ENCODE measurements around the gene S1PR5.
"Not testable (repeated sequence)": the region's sequence is repeated elsewhere in the genome, so short reads cannot be mapped to it uniquely, and the experiment has no call there.

Gene S1PR5

GRCh38 chr19:10544753-10545251, 27.6 kb upstream of the S1PR5 start:
- TF ChIP-seq CTCF (conservative IDR thresholded peaks at IDR 0.05; ENCODE audit: control insufficient read depth, insufficient read depth, low read depth, low read length): no peak

GRCh38 chr19:10544242-10544752, 27.1 kb upstream of the S1PR5 start:
- no peak for DNase-seq (ENCODE audit: low read depth)
- no peak for TF ChIP-seq CTCF (conservative IDR thresholded peaks at IDR 0.05; ENCODE audit: control insufficient read depth, insufficient read depth, low read depth, low read length)
- peak overlapping the region; percentile 74 for H3K4me3 ChIP-seq (ENCODE audit: control insufficient read depth, low read depth, low read length)

More at GRCh38 chr19:10544753-10545251, 27.6 kb upstream of the S1PR5 start:
- H3K4me3 ChIP-seq (ENCODE audit: control insufficient read depth, low read depth, low read length): peak overlapping the region; percentile 74
- DNase-seq (ENCODE audit: low read depth): no peak

GRCh38 chr19:10543420-10544241, 26.4 kb upstream of the S1PR5 start, which contains the start of gene ATG4D:
Gene ATG4D (plus strand): TSS chr19:10543904. CDS start chr19:10544091, 187 bp downstream.
- TF ChIP-seq CTCF (conservative IDR thresholded peaks at IDR 0.05; ENCODE audit: control insufficient read depth, insufficient read depth, low read depth, low read length): no peak
- peak; percentile 51 for DNase-seq (ENCODE audit: low read depth)
- H3K4me3 ChIP-seq (ENCODE audit: control insufficient read depth, low read depth, low read length): peak within 1 kb of the TSS; percentile 74

- no peak for DNase-seq (ENCODE audit: low read depth)
- no peak overlapping the region for H3K4me3 ChIP-seq (ENCODE audit: control insufficient read depth, low read depth, low read length)
- TF ChIP-seq CTCF (conservative IDR thresholded peaks at IDR 0.05; ENCODE audit: control insufficient read depth, insufficient read depth, low read depth, low read length): no peak
Observed at GRCh38 chr19:10543059-10543419, 25.8 kb upstream of the S1PR5 start.

GRCh38 chr19:10539016-10539415, 21.8 kb upstream of the S1PR5 start:
- not testable (repeated sequence) for H3K4me3 ChIP-seq (ENCODE audit: control insufficient read depth, low read depth, low read length); DNase-seq (ENCODE audit: low read depth)

- TF ChIP-seq CTCF (conservative IDR thresholded peaks at IDR 0.05; ENCODE audit: control insufficient read depth, insufficient read depth, low read depth, low read length): no peak
- H3K4me3 ChIP-seq (ENCODE audit: control insufficient read depth, low read depth, low read length): no peak overlapping the region
- DNase-seq (ENCODE audit: low read depth): no peak
Observed at GRCh38 chr19:10538204-10538983, 21.1 kb upstream of the S1PR5 start.

- no peak for DNase-seq (ENCODE audit: low read depth)
- no peak for TF ChIP-seq CTCF (conservative IDR thresholded peaks at IDR 0.05; ENCODE audit: control insufficient read depth, insufficient read depth, low read depth, low read length)
Observed at GRCh38 chr19:10537668-10538067, 20.4 kb upstream of the S1PR5 start.

More at GRCh38 chr19:10537668-10538067, 20.4 kb upstream of the S1PR5 start:
- H3K4me3 ChIP-seq (ENCODE audit: control insufficient read depth, low read depth, low read length): no peak overlapping the region

All from fibroblast of mammary gland (primary cell).